ENCODE measurements around the gene UBE2Z.
A peak's percentile ranks its signal among the peaks of the same experiment; 100 is the strongest.
"Not testable (repeated sequence)": the region's sequence is repeated elsewhere in the genome, so short reads cannot be mapped to it uniquely, and the experiment has no call there.

UBE2Z gene

GRCh38 chr17:48925991-48926342 is 17.8 kb downstream of the UBE2Z start:
- Histone ChIP-seq H3K4me3 (ENCODE audit: insufficient read depth, low read depth, low read length) (no peak overlapping the region), H3K4me1 (ENCODE audit: control insufficient read depth, insufficient read depth, low read length) (no peaks in the 10 kb centered on the region), H3K9me3 (ENCODE audit: control insufficient read depth, low read length) (no peaks in the 10 kb centered on the region), H3K27ac (ENCODE audit: insufficient read depth, low read depth, low read length, poor library complexity, severe bottlenecking) (no peak overlapping the region), H3K27me3 (ENCODE audit: control insufficient read depth, insufficient read depth, low read length, poor library complexity, severe bottlenecking) (no peaks in the 10 kb centered on the region), H3K36me3 (ENCODE audit: control insufficient read depth, insufficient read depth, low read length) (peaks cover 64% of the 10 kb centered on the region)
- 91 to 93% methylated on average over 3 of the region's 3 CpGs for WGBS, 2 experiments

GRCh38 chr17:48927978-48928745 is 20.0 kb downstream of the UBE2Z start:
- H3K27me3 ChIP-seq (ENCODE audit: control insufficient read depth, insufficient read depth, low read length, poor library complexity, severe bottlenecking): no peaks in the 10 kb centered on the region
- H3K4me3 ChIP-seq (ENCODE audit: insufficient read depth, low read depth, low read length): no peak overlapping the region
- 77 to 89% methylated on average over 6 of the region's 6 CpGs for WGBS, 2 experiments
- H3K4me1 ChIP-seq (ENCODE audit: control insufficient read depth, insufficient read depth, low read length): no peaks in the 10 kb centered on the region
- H3K27ac ChIP-seq (ENCODE audit: insufficient read depth, low read depth, low read length, poor library complexity, severe bottlenecking): peak overlapping the region; percentile 62
- peaks cover 59% of the 10 kb centered on the region for H3K36me3 ChIP-seq (ENCODE audit: control insufficient read depth, insufficient read depth, low read length)
- H3K9me3 ChIP-seq (ENCODE audit: control insufficient read depth, low read length): no peaks in the 10 kb centered on the region

- peak overlapping the region; percentile 62 for H3K27ac ChIP-seq (ENCODE audit: insufficient read depth, low read depth, low read length, poor library complexity, severe bottlenecking)
- H3K27me3 ChIP-seq (ENCODE audit: control insufficient read depth, insufficient read depth, low read length, poor library complexity, severe bottlenecking): no peaks in the 10 kb centered on the region
- no peaks in the 10 kb centered on the region for H3K4me1 ChIP-seq (ENCODE audit: control insufficient read depth, insufficient read depth, low read length)
- no peaks in the 10 kb centered on the region for H3K9me3 ChIP-seq (ENCODE audit: control insufficient read depth, low read length)
- 92 to 95% methylated on average over 6 of the region's 6 CpGs for WGBS, 2 experiments
- H3K4me3 ChIP-seq (ENCODE audit: insufficient read depth, low read depth, low read length): no peak overlapping the region
- H3K36me3 ChIP-seq (ENCODE audit: control insufficient read depth, insufficient read depth, low read length): peaks cover 60% of the 10 kb centered on the region
Measured at GRCh38 chr17:48928876-48929811, 20.9 kb downstream of the UBE2Z start.

- Histone ChIP-seq H3K9me3 (ENCODE audit: control insufficient read depth, low read length) (no peaks in the 10 kb centered on the region), H3K36me3 (ENCODE audit: control insufficient read depth, insufficient read depth, low read length) (peaks cover 60% of the 10 kb centered on the region), H3K27ac (ENCODE audit: insufficient read depth, low read depth, low read length, poor library complexity, severe bottlenecking) (no peak overlapping the region), H3K4me1 (ENCODE audit: control insufficient read depth, insufficient read depth, low read length) (no peaks in the 10 kb centered on the region), H3K27me3 (ENCODE audit: control insufficient read depth, insufficient read depth, low read length, poor library complexity, severe bottlenecking) (no peaks in the 10 kb centered on the region), H3K4me3 (ENCODE audit: insufficient read depth, low read depth, low read length) (no peak overlapping the region)
- 92 to 100% methylated on average over 1 of the region's 1 CpG for WGBS, 2 experiments
Measured at GRCh38 chr17:48929812-48930165, 21.6 kb downstream of the UBE2Z start.

- peaks cover 55% of the 10 kb centered on the region for H3K36me3 ChIP-seq (ENCODE audit: control insufficient read depth, insufficient read depth, low read length)
- H3K27ac ChIP-seq (ENCODE audit: insufficient read depth, low read depth, low read length, poor library complexity, severe bottlenecking): no peak overlapping the region
- H3K4me3 ChIP-seq (ENCODE audit: insufficient read depth, low read depth, low read length): no peak overlapping the region
- H3K4me1 ChIP-seq (ENCODE audit: control insufficient read depth, insufficient read depth, low read length): no peaks in the 10 kb centered on the region
- no peaks in the 10 kb centered on the region for H3K27me3 ChIP-seq (ENCODE audit: control insufficient read depth, insufficient read depth, low read length, poor library complexity, severe bottlenecking)
- no peaks in the 10 kb centered on the region for H3K9me3 ChIP-seq (ENCODE audit: control insufficient read depth, low read length)
- 90 to 100% methylated on average over 3 of the region's 3 CpGs for WGBS, 2 experiments
Measured at GRCh38 chr17:48930435-48930873, 22.2 kb downstream of the UBE2Z start.

- peaks cover 53% of the 10 kb centered on the region for H3K36me3 ChIP-seq (ENCODE audit: control insufficient read depth, insufficient read depth, low read length)
- H3K4me1 ChIP-seq (ENCODE audit: control insufficient read depth, insufficient read depth, low read length): no peaks in the 10 kb centered on the region
- no peak overlapping the region for H3K27ac ChIP-seq (ENCODE audit: insufficient read depth, low read depth, low read length, poor library complexity, severe bottlenecking)
- no peak overlapping the region for H3K4me3 ChIP-seq (ENCODE audit: insufficient read depth, low read depth, low read length)
- no peaks in the 10 kb centered on the region for H3K9me3 ChIP-seq (ENCODE audit: control insufficient read depth, low read length)
- WGBS, 2 experiments: 95 to 96% methylated on average over 6 of the region's 6 CpGs
- H3K27me3 ChIP-seq (ENCODE audit: control insufficient read depth, insufficient read depth, low read length, poor library complexity, severe bottlenecking): no peaks in the 10 kb centered on the region
Measured at GRCh38 chr17:48933035-48933434, 24.8 kb downstream of the UBE2Z start.

GRCh38 chr17:48944515-48945260 is 36.5 kb downstream of the UBE2Z start, which contains the start of gene SNF8:
TSS of gene SNF8 (minus strand) at chr17:48944842. CDS start at chr17:48944734, 108 bp downstream.
- 3% methylated on average over 55 of the region's 55 CpGs for WGBS, 2 experiments
- H3K4me1 ChIP-seq (ENCODE audit: control insufficient read depth, insufficient read depth, low read length): no peaks in the 10 kb centered on the region
- H3K9me3 ChIP-seq (ENCODE audit: control insufficient read depth, low read length): no peaks in the 10 kb centered on the region
- no peaks in the 10 kb centered on the region for H3K27me3 ChIP-seq (ENCODE audit: control insufficient read depth, insufficient read depth, low read length, poor library complexity, severe bottlenecking)
- peak within 1 kb of the TSS; percentile 95 for H3K4me3 ChIP-seq (ENCODE audit: insufficient read depth, low read depth, low read length)
- peak within 1 kb of the TSS; percentile 91 for H3K27ac ChIP-seq (ENCODE audit: insufficient read depth, low read depth, low read length, poor library complexity, severe bottlenecking)
- peaks cover 11% of the 10 kb centered on the region for H3K36me3 ChIP-seq (ENCODE audit: control insufficient read depth, insufficient read depth, low read length)

- Histone ChIP-seq H3K36me3 (ENCODE audit: control insufficient read depth, insufficient read depth, low read length) (peaks cover 11% of the 10 kb centered on the region), H3K4me3 (ENCODE audit: insufficient read depth, low read depth, low read length) (peak overlapping the region; percentile 95), H3K27ac (ENCODE audit: insufficient read depth, low read depth, low read length, poor library complexity, severe bottlenecking) (peak overlapping the region; percentile 91)
- not testable (repeated sequence) for H3K27me3 ChIP-seq (ENCODE audit: control insufficient read depth, insufficient read depth, low read length, poor library complexity, severe bottlenecking); H3K9me3 ChIP-seq (ENCODE audit: control insufficient read depth, low read length); H3K4me1 ChIP-seq (ENCODE audit: control insufficient read depth, insufficient read depth, low read length)
- 91 to 92% methylated on average over 16 of the region's 16 CpGs for WGBS, 2 experiments
Measured at GRCh38 chr17:48945261-48945651, 37.0 kb downstream of the UBE2Z start.

GRCh38 chr17:48951572-48951971 is 43.4 kb downstream of the UBE2Z start:
- 91 to 95% methylated on average over 5 of the region's 5 CpGs for WGBS, 2 experiments
- Histone ChIP-seq H3K27me3 (ENCODE audit: control insufficient read depth, insufficient read depth, low read length, poor library complexity, severe bottlenecking) (no peaks in the 10 kb centered on the region), H3K4me3 (ENCODE audit: insufficient read depth, low read depth, low read length) (no peak overlapping the region), H3K4me1 (ENCODE audit: control insufficient read depth, insufficient read depth, low read length) (no peaks in the 10 kb centered on the region), H3K9me3 (ENCODE audit: control insufficient read depth, low read length) (no peaks in the 10 kb centered on the region), H3K36me3 (ENCODE audit: control insufficient read depth, insufficient read depth, low read length) (no peaks in the 10 kb centered on the region), H3K27ac (ENCODE audit: insufficient read depth, low read depth, low read length, poor library complexity, severe bottlenecking) (no peak overlapping the region)

GRCh38 chr17:48952904-48953303 is 44.7 kb downstream of the UBE2Z start:
- Histone ChIP-seq H3K36me3 (ENCODE audit: control insufficient read depth, insufficient read depth, low read length) (no peaks in the 10 kb centered on the region), H3K27ac (ENCODE audit: insufficient read depth, low read depth, low read length, poor library complexity, severe bottlenecking) (no peak overlapping the region), H3K4me3 (ENCODE audit: insufficient read depth, low read depth, low read length) (no peak overlapping the region), H3K4me1 (ENCODE audit: control insufficient read depth, insufficient read depth, low read length) (no peaks in the 10 kb centered on the region), H3K9me3 (ENCODE audit: control insufficient read depth, low read length) (no peaks in the 10 kb centered on the region), H3K27me3 (ENCODE audit: control insufficient read depth, insufficient read depth, low read length, poor library complexity, severe bottlenecking) (no peaks in the 10 kb centered on the region)
- 78 to 86% methylated on average over 4 to 5 of the region's 5 CpGs for WGBS, 2 experiments

Measured in ectodermal cell (in vitro differentiated cells).